Stimulated activated CD8-positive, alpha-beta memory T cell treated with anti-CD3 and anti-CD28 coated beads, Interleukin-7, amount 100 ng/mL, for 24 hours (primary cell): ENCODE results near the gene RAB3A.
A peak's percentile ranks its signal among the peaks of the same experiment; 100 is the strongest.
"Not testable (repeated sequence)": the region's sequence is repeated elsewhere in the genome, so short reads cannot be mapped to it uniquely, and the experiment has no call there.

ENCODE experiments used
- DNase-seq: peaks from one replicate; pipeline ENCODE4 v3.0.0-alpha.2; 2020; ENCODE audit warnings: low read depth

The RAB3A gene

DNA sequence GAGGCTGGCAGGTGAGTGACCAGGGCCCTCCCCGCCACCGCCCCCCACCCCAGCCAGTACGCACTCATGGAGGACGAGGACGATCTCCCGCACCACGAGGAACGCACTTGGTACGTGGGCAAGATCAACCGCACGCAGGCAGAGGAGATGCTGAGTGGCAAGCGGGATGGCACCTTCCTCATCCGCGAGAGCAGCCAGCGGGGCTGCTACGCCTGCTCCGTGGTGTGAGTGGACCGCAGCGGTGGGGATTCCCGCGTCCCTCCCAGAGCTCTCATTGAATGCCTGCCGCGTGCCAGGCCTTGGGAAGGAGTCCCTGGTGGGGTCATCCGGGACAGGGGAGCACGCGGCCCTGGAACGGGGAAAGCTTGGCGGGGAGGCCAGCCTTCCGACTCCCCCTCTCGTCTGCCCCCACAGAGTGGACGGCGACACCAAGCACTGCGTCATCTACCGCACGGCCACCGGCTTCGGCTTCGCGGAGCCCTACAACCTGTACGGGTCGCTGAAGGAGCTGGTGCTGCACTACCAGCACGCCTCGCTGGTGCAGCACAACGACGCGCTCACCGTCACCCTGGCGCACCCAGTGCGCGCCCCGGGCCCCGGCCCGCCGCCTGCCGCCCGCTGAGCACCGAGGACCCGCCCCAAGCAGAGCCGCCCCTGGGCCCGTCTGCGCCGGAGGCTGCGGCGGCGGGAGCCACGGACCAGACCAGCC lies 35.0 kb downstream of the RAB3A start:
- no peak for DNase-seq

GRCh38 chr19:18167975-18168645 lies 35.7 kb downstream of the RAB3A start:
- no peak for DNase-seq

- no peak for DNase-seq
Observed at GRCh38 chr19:18167011-18167410, 36.8 kb downstream of the RAB3A start.

DNA sequence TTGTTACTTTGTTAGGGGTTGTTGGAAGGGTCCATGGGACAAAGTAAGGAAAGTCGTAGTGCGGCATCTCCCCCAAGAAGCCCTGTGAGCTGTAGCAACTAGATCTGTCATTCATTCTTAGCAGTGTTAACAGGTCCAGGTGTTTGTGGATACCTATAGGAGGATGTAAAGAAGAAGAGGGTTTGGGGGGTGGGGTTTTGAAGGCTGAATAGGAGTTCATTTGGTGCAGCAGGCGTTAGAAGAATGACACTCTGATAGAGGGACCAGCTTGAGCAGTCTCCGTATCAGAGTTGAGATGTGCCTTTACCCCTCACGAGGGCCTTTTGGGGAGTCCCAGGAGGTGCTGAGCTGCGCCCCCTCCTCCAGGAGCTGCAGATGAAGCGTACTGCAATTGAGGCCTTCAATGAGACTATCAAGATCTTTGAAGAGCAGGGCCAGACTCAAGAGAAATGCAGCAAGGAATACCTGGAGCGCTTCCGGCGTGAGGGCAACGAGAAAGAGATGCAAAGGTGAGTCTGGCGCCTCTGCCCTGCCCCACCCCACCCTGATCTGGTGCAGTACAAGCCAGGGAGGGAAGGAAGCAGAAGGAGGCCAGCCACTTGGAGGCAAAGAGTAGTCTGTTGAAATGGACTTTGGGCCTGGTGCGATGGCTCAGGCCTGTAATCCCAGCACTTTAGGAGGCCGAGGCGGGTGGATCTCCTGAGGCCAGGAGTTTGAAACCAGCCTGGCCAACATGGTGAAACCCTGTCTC lies 37.9 kb downstream of the RAB3A start:
- no peak for DNase-seq

DNA sequence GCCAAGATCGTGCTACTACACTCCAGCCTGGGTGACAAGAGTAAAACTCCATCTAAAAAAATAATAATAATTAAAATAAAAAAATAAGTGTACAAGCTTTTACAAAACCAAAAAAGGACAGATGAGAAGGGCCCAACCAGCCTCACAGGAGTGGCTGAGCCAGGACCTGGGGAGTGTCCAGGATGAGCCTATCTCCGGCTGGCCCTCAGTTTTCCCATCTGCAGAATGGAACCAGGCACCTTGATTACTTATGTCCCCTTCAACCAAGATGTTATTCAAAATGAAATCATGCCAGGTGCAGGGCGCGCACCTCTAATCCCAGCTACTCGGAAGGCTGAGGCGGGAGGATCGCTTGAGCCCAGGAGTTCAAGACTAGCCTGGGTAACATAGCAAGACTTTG lies 39.8 kb downstream of the RAB3A start:
- no peak for DNase-seq

DNA sequence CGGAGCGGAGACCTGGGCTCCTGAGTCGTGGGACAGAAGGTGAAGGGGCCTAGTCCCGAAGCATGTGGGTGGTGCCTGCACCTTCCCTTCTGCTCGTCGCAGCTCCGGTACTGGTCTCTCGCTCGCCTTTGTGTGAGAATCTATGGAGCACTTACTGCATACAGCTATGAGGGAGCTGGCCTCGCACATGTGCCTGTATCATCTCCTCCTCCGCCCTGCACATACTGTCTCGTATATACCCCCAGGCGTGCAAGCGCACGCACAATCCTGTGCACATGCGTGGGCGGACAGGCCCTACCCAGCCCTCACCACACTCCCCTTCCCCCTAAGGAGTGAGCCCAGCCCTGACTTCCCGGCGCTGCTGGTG lies 42.2 kb downstream of the RAB3A start:
- DNase-seq = no peak

GRCh38 chr19:18160971-18161635 lies 42.7 kb downstream of the RAB3A start:
- peak; percentile 56 for DNase-seq

- no peak for DNase-seq
Observed at GRCh38 chr19:18160493-18160970, 43.3 kb downstream of the RAB3A start.

DNA sequence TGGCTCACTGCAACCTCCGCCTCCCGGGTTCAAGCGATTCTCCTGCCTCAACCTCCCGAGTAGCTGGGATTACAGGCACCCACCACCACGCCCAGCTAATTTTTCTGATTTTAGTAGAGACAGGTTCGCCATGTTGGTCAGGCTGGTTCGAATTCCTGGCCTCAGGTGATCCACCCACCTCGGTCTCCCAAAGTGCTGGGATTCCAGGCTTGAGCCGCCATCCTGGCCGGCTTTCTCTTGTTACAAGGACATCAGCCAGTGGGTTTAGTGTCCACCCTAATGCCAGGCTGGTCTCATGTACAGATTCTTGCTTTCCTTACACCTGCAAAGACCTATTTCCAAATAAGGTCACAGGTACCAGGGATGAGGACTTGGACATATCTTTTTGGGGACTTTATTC lies 44.0 kb downstream of the RAB3A start:
- DNase-seq = no peak

GRCh38 chr19:18159059-18159616 lies 44.7 kb downstream of the RAB3A start:
- not testable (repeated sequence) for DNase-seq

DNA sequence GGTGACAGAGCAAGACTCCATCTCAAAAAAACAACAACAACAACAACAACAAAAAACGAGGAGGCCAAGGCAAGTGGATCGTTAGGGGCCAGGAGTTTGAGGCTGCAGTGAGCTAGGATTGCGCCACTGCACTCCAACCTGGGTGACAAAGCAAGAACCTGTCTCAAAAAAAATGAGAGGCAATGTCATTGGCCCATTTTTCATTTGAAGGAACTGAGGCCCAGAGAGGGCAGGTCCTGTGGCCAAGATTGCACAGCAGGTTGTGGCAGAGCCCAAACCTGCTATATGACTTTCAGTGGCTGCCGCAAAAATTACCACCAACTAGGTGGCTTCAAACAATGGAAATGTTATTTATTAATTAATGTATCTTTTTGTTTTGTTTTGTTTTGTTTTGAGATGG lies 45.4 kb downstream of the RAB3A start:
- no peak for DNase-seq

DNA sequence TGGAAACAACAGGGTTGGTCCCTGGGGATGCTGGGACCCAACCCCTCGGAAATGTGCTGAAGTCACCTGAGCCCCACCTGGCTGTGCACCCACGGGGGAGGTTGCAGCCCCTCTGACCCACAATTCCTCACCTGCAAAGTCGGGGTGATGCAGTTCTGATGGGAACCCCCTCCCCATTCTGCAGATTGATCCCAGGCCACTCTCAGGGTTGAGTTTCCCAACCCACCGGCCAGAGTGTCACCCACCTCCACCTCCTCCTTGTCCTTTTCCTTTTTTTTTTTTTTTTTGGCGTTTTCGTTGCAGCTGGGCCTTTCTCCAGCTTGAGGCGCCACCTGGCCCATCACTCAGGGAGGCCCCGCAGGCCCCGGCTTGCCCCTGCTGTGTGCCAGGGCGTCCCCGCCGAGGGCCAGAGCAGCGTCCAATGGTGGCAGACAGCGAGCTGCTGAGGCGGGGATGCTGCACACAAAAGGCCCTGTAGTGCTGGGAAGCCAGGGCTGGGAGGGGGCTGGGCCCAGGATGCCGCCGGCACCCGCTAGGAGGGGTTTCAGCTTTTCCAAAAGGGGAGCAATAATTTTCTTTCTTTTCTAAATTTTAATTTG lies 46.3 kb downstream of the RAB3A start:
- no peak for DNase-seq

DNA sequence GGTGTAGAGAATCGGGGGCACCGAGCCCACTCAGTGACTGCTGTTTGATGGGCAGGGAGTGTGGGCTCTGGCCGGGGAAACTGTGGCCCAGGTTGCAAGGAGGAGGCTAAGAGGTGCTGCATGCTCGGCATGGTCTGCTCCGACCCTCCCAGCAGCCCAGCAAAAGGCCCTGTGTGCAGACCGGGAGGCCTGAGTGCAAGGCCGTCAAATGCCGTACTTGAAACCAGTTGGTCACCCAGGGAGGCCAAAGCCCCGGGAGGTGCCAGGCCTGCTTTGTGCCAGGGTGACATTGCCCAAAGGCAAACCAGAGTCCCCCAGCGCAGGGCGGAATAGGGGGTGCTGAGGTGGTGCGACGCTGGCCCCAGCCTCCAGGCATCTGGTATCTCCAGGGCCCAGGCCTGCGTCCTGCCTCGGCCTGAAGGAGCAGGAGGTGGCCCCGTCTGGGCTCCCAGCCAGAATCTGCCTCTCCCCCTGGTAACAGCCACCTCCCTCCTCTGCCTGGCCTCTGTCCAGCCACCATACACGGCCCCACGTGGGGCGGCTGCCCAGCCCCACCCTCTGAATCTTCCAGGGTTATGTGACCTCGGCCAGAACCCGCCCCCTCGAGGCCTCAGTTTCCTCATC lies 46.9 kb downstream of the RAB3A start:
- DNase-seq = no peak

DNA sequence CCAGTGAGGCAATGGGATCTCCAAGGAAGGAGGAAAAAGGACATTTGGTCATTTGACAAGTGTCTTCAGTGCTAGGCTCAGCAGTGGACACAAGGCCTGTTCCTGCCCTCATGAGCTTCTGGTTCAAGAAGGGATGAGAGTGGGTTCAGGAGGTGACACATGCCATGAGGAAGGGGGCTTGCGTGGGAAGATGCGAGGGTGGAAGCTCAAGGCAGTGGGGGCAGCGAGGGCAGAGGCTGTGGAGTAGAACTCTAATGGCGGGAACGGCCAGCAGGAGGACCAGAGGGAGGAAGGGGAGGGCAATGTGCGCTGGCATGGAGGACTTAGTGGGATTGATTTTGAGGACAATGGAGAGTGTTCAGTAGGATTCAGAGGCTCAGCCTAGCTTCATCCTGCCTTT lies 47.6 kb downstream of the RAB3A start:
- no peak for DNase-seq

GRCh38 chr19:18155095-18156087 lies 48.5 kb downstream of the RAB3A start:
- DNase-seq = no peak

- DNase-seq = no peak
Observed at GRCh38 chr19:18153556-18154134, 50.2 kb downstream of the RAB3A start.

- DNase-seq = peak; percentile 100
Observed at GRCh38 chr19:18152817-18153555, 50.9 kb downstream of the RAB3A start, which contains the start of gene PIK3R2. PIK3R2 (plus strand) TSS chr19:18153163; CDS start chr19:18155880, 2,717 bp downstream.

GRCh38 chr19:18152442-18152816 lies 51.4 kb downstream of the RAB3A start:
- DNase-seq = peak; percentile 98
